Uterus (tissue), 4 donors: ENCODE data around the gene DNM3. TPM values are rescaled to one million over a fixed set of nuclear protein-coding genes. Genes with fewer than 3 reads are reported as not detected.

Source experiments
- DNase-seq, 2 donors: peaks; one replicate each; pipeline ENCODE4 v3.0.0-alpha.2; 2019 to 2020
- H3K27ac ChIP-seq, 2 donors: fragments of 200-600 bp; sonication (generic); 1 replicate in 1 of 2; 2 replicates in 1 of 2; pipeline ENCODE4 v1.5.1; 2016 to 2018
- H3K27me3 ChIP-seq, 2 donors: fragments of 200-600 bp; sonication (generic); one replicate each; pipeline ENCODE4 v1.5.1; 2018 to 2019; ENCODE audit warnings: control low read depth in 1 of 2
- H3K36me3 ChIP-seq, 2 donors: fragments of 200-600 bp; sonication (generic); one replicate each; pipeline ENCODE4 v1.5.1; 2019; ENCODE audit warnings: control low read depth in 1 of 2
- H3K4me1 ChIP-seq, 2 donors: fragments of 200-600 bp; sonication (generic); one replicate each; pipeline ENCODE4 v1.5.1; 2018 to 2019; ENCODE audit warnings: control low read depth in 1 of 2
- H3K4me3 ChIP-seq, 2 donors: fragments of 200-600 bp; sonication (generic); 1 replicate in 1 of 2; 2 replicates in 1 of 2; pipeline ENCODE4 v1.5.1; 2018 to 2019; ENCODE audit warnings: mild to moderate bottlenecking in 1 of 2
- H3K9me3 ChIP-seq, 2 donors: fragments of 200-600 bp; sonication (generic); one replicate each; pipeline ENCODE4 v1.5.1; 2019; ENCODE audit warnings: control low read depth in 1 of 2
- POLR2A ChIP-seq, 2 donors: fragments of 450-650 bp; IDR thresholded peaks; one replicate each; pipeline ENCODE4 v1.6.1; 2016; ENCODE audit warnings: antibody characterized with exemption in 2 of 2, mild to moderate bottlenecking in 1 of 2, moderate library complexity in 1 of 2
- intact Hi-C: fragments of 100-400 bp; cut with DNase I; formaldehyde crosslinking; loops from one replicate; pipeline ENCODE4 v1.15.1; 2023; ENCODE audit warnings: low total_unique reads
- total RNA-seq, 4 donors: library from RNA; depleted of rRNA in 3 of 4; stranded (reverse); fragments of >200 nt in 3 of 4; gene quantifications; one replicate each; pipeline versions ENCODE4 v1.1.0 to v1.2.4, GENCODE V29; 2014 to 2023
- TF ChIP-seq, protein P1 (sequence below), 4 experiments: fragments of 200-600 bp in 2 of 4; fragments of 450-650 bp in 2 of 4; sonication (generic) in 2 of 4; IDR thresholded peaks; one replicate each; pipeline ENCODE4 v1.5.1; 2016 to 2019; ENCODE audit warnings: antibody characterized with exemption in 4 of 4, mild to moderate bottlenecking in 2 of 4, moderate library complexity in 1 of 4
- donor health status: DM: yes; HTN: yes; CAD: no.

Gene DNM3
- total RNA-seq, 4 donors from 2014 or later: 4.7 to 49.2 (median 14.6) TPM

GRCh38 chr1:172125812-172126430, 284.6 kb downstream of the DNM3 start:
- no peak for DNase-seq
- intact Hi-C loops: no loop called here
- TF ChIP-seq, protein P1, sequence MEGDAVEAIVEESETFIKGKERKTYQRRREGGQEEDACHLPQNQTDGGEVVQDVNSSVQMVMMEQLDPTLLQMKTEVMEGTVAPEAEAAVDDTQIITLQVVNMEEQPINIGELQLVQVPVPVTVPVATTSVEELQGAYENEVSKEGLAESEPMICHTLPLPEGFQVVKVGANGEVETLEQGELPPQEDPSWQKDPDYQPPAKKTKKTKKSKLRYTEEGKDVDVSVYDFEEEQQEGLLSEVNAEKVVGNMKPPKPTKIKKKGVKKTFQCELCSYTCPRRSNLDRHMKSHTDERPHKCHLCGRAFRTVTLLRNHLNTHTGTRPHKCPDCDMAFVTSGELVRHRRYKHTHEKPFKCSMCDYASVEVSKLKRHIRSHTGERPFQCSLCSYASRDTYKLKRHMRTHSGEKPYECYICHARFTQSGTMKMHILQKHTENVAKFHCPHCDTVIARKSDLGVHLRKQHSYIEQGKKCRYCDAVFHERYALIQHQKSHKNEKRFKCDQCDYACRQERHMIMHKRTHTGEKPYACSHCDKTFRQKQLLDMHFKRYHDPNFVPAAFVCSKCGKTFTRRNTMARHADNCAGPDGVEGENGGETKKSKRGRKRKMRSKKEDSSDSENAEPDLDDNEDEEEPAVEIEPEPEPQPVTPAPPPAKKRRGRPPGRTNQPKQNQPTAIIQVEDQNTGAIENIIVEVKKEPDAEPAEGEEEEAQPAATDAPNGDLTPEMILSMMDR (IDR thresholded peaks at IDR 0.05): no peak
- TF ChIP-seq POLR2A (IDR thresholded peaks at IDR 0.05): no peak
- no peaks in the 10 kb centered on the region for H3K27me3 ChIP-seq
- H3K4me3 ChIP-seq: no peak overlapping the region
- H3K4me1 ChIP-seq: peaks cover 0 to 10% of the 10 kb centered on the region in 2 donors
- H3K27ac ChIP-seq: peak overlapping the region in 1 of 2 donors; percentile 58
- H3K36me3 ChIP-seq: no peaks in the 10 kb centered on the region
- H3K9me3 ChIP-seq: no peaks in the 10 kb centered on the region

DNA sequence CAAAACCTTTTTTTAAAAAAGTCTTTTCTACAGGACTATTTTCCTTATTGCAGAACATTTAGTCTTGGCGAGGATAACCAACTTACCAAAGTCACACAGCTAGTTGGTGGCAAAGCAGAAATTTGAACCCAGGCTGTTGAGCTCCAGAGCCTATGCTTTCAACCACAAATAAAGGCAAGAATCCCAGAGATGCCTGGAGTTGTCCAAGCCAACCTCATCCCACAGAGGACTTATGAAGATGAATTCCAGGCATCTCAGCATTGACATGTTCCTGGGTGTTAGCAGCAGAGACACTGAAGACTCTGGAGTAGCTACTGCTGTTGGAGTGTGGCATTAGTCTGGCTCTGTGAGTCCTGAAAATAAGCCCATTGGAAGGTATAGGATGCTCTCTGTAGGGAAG, 291.5 kb downstream of the DNM3 start:
- H3K4me1 ChIP-seq: no peaks in the 10 kb centered on the region
- no peak for TF ChIP-seq POLR2A (IDR thresholded peaks at IDR 0.05)
- TF ChIP-seq, protein P1 (IDR thresholded peaks at IDR 0.05): no peak
- DNase-seq: no peak
- no peaks in the 10 kb centered on the region for H3K27me3 ChIP-seq
- no peaks in the 10 kb centered on the region for H3K36me3 ChIP-seq
- H3K4me3 ChIP-seq: no peak overlapping the region
- H3K27ac ChIP-seq: peak overlapping the region in 1 of 2 donors; percentile 91
- no peaks in the 10 kb centered on the region for H3K9me3 ChIP-seq
- intact Hi-C loops: no loop called here

- Histone ChIP-seq H3K4me3 (no peak overlapping the region), H3K27me3 (no peaks in the 10 kb centered on the region), H3K9me3 (no peaks in the 10 kb centered on the region), H3K4me1 (no peaks in the 10 kb centered on the region), H3K36me3 (no peaks in the 10 kb centered on the region), H3K27ac (peak overlapping the region; percentile 14 to 91)
- DNase-seq: no peak
- intact Hi-C loops: no loop called here
- no peak for TF ChIP-seq POLR2A (IDR thresholded peaks at IDR 0.05)
- TF ChIP-seq, protein P1 (IDR thresholded peaks at IDR 0.05): no peak
Measured at GRCh38 chr1:172134087-172134731, 292.9 kb downstream of the DNM3 start.

DNA sequence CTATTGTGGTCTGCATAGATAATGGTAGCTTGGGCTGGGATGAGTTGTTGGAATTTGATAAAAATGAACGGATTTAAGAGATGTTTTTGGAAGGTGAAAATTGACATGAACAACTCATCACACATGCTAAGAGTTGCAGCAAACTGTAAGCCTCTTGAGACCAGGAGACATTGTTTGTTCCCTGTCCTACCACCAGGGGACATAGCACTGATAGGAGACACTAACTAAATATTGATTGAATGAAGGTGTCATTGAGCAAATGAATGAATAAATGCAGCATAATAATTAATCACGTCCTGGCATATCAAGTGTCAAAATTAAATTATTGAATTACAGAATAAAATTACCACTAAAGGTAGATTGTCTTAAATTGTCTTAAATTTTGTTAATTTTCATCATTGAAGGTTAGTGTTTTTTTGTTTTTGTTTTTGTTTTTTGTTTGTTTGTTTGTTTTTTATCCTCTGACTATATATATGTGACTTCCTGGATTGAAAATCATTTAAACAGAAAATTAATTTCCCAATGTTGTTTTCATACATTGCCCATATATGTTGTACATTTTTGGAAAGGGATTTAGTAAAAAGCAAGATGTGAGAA, 293.9 kb downstream of the DNM3 start:
- no peaks in the 10 kb centered on the region for H3K4me1 ChIP-seq
- no peak overlapping the region for H3K4me3 ChIP-seq
- peak overlapping the region; percentile 91 to 98 for H3K27ac ChIP-seq
- H3K27me3 ChIP-seq: no peaks in the 10 kb centered on the region
- TF ChIP-seq, protein P1 (IDR thresholded peaks at IDR 0.05): peak; percentile 19 to 41 (median 38)
- no peak for TF ChIP-seq POLR2A (IDR thresholded peaks at IDR 0.05)
- H3K36me3 ChIP-seq: no peaks in the 10 kb centered on the region
- H3K9me3 ChIP-seq: no peaks in the 10 kb centered on the region
- DNase-seq: no peak
- intact Hi-C loops: no loop called here

GRCh38 chr1:172135978-172136610, 294.8 kb downstream of the DNM3 start:
- Histone ChIP-seq H3K4me3 (no peak overlapping the region), H3K27me3 (no peaks in the 10 kb centered on the region), H3K27ac (peak overlapping the region; percentile 91 to 98), H3K9me3 (no peaks in the 10 kb centered on the region), H3K36me3 (no peaks in the 10 kb centered on the region), H3K4me1 (no peaks in the 10 kb centered on the region)
- intact Hi-C loops: no loop called here
- TF ChIP-seq POLR2A (IDR thresholded peaks at IDR 0.05): no peak
- TF ChIP-seq, protein P1 (IDR thresholded peaks at IDR 0.05): no peak
- no peak for DNase-seq
